Ovary (tissue), 9 donors: ENCODE results near the gene DST. TPM values are rescaled to one million over a fixed set of nuclear protein-coding genes. Genes with fewer than 3 reads are reported as not detected.

Source experiments
- DNase-seq, 5 donors: peaks; one replicate each; pipeline ENCODE4 v3.0.0-alpha.2; 2019 to 2020
- H3K27ac ChIP-seq, 2 donors: fragments of 200-600 bp; one replicate each; pipeline versions ENCODE4 v1.5.1 to v1.8.0; 2019 to 2022
- H3K27me3 ChIP-seq: fragments of 200-600 bp; one replicate; pipeline ENCODE4 v1.8.0; 2022
- H3K36me3 ChIP-seq: fragments of 200-600 bp; sonication (generic); one replicate; pipeline ENCODE4 v1.5.1; 2019
- H3K4me1 ChIP-seq: one replicate; pipeline ENCODE4 v1.8.1; 2013; ENCODE audit warnings: mild to moderate bottlenecking, moderate library complexity; ENCODE audit not compliant: insufficient read depth
- H3K4me3 ChIP-seq: fragments of 200-600 bp; sonication (generic); one replicate; pipeline ENCODE4 v1.5.1; 2017
- H3K9me3 ChIP-seq, 2 donors: fragments of 200-600 bp in 1 of 2; sonication (generic) in 1 of 2; one replicate each; pipeline versions ENCODE4 v1.5.1 to v1.8.1; 2013 to 2019; ENCODE audit warnings: mild to moderate bottlenecking in 1 of 2, moderate library complexity in 1 of 2
- CTCF ChIP-seq, 3 donors: fragments of 450-650 bp in 2 of 3; fragments of 200-600 bp in 1 of 3; IDR thresholded peaks; one replicate each; pipeline versions ENCODE4 v1.5.1 to v1.8.0; 2016 to 2022; ENCODE audit warnings: antibody characterized with exemption in 3 of 3, mild to moderate bottlenecking in 1 of 3
- EP300 ChIP-seq: sonication (generic); formaldehyde crosslinking; IDR thresholded peaks from one replicate; pipeline ENCODE4 v1.6.1; 2017; ENCODE audit warnings: antibody characterized with exemption
- POLR2A ChIP-seq: fragments of 450-650 bp; IDR thresholded peaks from one replicate; pipeline ENCODE4 v1.6.1; 2017; ENCODE audit warnings: antibody characterized with exemption, mild to moderate bottlenecking, moderate library complexity
- WGBS, 3 donors: extraction: QIAGEN DNeasy Blood & Tissue Kit in 1 of 3; methylation state at CpG; one replicate each; pipeline versions ENCODE4 v1.1.5 to v1.1.7; 2013 to 2017; 5-methylcytosine and 5-hydroxymethylcytosine counted together
- intact Hi-C, 4 donors: fragments of 100-400 bp; cut with DNase I; formaldehyde crosslinking; loops; one replicate each; pipeline versions ENCODE4 v1.11.0 to v1.15.1; 2022 to 2023
- polyA plus RNA-seq, 2 donors: library from polyadenylated mRNA; stranded (reverse); fragments of 200-250 nt in 1 of 2; fragments of 350-450 nt in 1 of 2; fragmentation: Illumina TruSeq in 1 of 2; extraction: RNeasy Lipid Tissue Mini Kit (QIAGEN cat#74804) in 1 of 2; gene quantifications; one replicate each; pipeline ENCODE4 v1.2.3, GENCODE V29; 2013 to 2014
- total RNA-seq, 7 donors: library from RNA; depleted of rRNA in 2 of 7; stranded (reverse); fragments of >200 nt in 2 of 7; fragmentation: NEBNext Ultra II Directional in 3 of 7; extraction: Animal tissue kit (Norgen Biotek cat#: 25700) in 3 of 7; gene quantifications; one replicate each; pipeline versions ENCODE4 v1.1.0 to v1.2.4, GENCODE V29; 2016 to 2023
- donor health status: DM: no; HTN: no; CAD: no; lungs with moderate emphysema.
- donor health status: DM: no; HTN: no; CAD: no.
- donor health status: Bipolar disorder and iron deficiency.
- donor health status: DM: yes; HTN: yes; CAD: no.
- donor health status: DM: no; HTN: no; CAD: no.
- donor health status: DM: yes; HTN: yes; CAD: no.

Gene DST
- total and polyA plus RNA-seq, 9 donors, result 124 to 290 (median 174) TPM

GRCh38 chr6:56637640-56638039 is 5.0 kb downstream of the DST start:
- Histone ChIP-seq H3K36me3 (no peaks in the 10 kb centered on the region), H3K4me3 (no peak overlapping the region), H3K27ac (no peak overlapping the region), H3K4me1 (no peaks in the 10 kb centered on the region), H3K9me3 (no peaks in the 10 kb centered on the region), H3K27me3 (no peaks in the 10 kb centered on the region)
- TF ChIP-seq CTCF (IDR thresholded peaks at IDR 0.05), result peak; percentile 48 to 68 (median 67)
- no peak for TF ChIP-seq EP300
- intact Hi-C loops, result loop anchor here (5.0 kb wide), 3 partner anchors 60 to 215 kb away; no protein-coding TSS in a partner anchor
- 0 to 3% (median 2%) methylated on average over 2 of the region's 2 CpGs for WGBS, 3 donors
- DNase-seq, result no peak

- Histone ChIP-seq H3K4me3 (no peak overlapping the region), H3K27ac (no peak overlapping the region), H3K4me1 (no peaks in the 10 kb centered on the region), H3K27me3 (no peaks in the 10 kb centered on the region), H3K9me3 (no peaks in the 10 kb centered on the region), H3K36me3 (no peaks in the 10 kb centered on the region)
- WGBS, 3 donors, result 92 to 96% (median 95%) methylated on average over 5 of the region's 5 CpGs
- DNase-seq, result no peak
- no peak for TF ChIP-seq POLR2A
- no peak for TF ChIP-seq CTCF (IDR thresholded peaks at IDR 0.05)
- TF ChIP-seq EP300, result no peak
- intact Hi-C loops, result no loop called here
These were observed 14.6 kb downstream of the DST start for GRCh38 chr6:56628105-56628504.

- intact Hi-C loops, result no loop called here
- Histone ChIP-seq H3K4me3 (no peak overlapping the region), H3K36me3 (no peaks in the 10 kb centered on the region), H3K9me3 (no peaks in the 10 kb centered on the region), H3K4me1 (no peaks in the 10 kb centered on the region), H3K27me3 (no peaks in the 10 kb centered on the region), H3K27ac (no peak overlapping the region)
- TF ChIP-seq CTCF (IDR thresholded peaks at IDR 0.05), result no peak
- TF ChIP-seq POLR2A, result no peak
- TF ChIP-seq EP300, result no peak
- DNase-seq, result no peak
- WGBS, 3 donors, result 93% methylated on average over 6 of the region's 6 CpGs
These were observed 17.3 kb downstream of the DST start for GRCh38 chr6:56625356-56625755.

- TF ChIP-seq EP300 (no peak), POLR2A (no peak), CTCF (IDR thresholded peaks at IDR 0.05) (no peak)
- Histone ChIP-seq H3K36me3 (no peaks in the 10 kb centered on the region), H3K27me3 (no peaks in the 10 kb centered on the region), H3K9me3 (no peaks in the 10 kb centered on the region), H3K27ac (no peak overlapping the region), H3K4me3 (no peak overlapping the region), H3K4me1 (no peaks in the 10 kb centered on the region)
- DNase-seq, result no peak
- WGBS, 3 donors, result 97 to 99% (median 97%) methylated on average over 1 of the region's 1 CpG
- intact Hi-C loops, result no loop called here
These were observed 18.0 kb downstream of the DST start for GRCh38 chr6:56624728-56625069.
